ENCODE measurements around the gene TEAD1. TPM values are rescaled to one million over a fixed set of nuclear protein-coding genes. Genes with fewer than 3 reads are reported as not detected.
A peak's percentile ranks its signal among the peaks of the same experiment; 100 is the strongest.

Gene TEAD1
- total RNA-seq, 4 donors from 2014 or later = 38.8 to 110 (median 75.3) TPM

- no peaks in the 10 kb centered on the region for H3K27me3 ChIP-seq
- DNase-seq = peak in 1 of 2 donors; percentile 56
- peaks cover 3 to 10% of the 10 kb centered on the region in 2 donors for H3K4me1 ChIP-seq
Observed at GRCh38 chr11:12675951-12676711, 1.9 kb downstream of the TEAD1 start.

GRCh38 chr11:12677131-12677530 lies 2.9 kb downstream of the TEAD1 start:
- no peak for TF ChIP-seq POLR2A (IDR thresholded peaks at IDR 0.05)
- Histone ChIP-seq H3K27ac (peak overlapping the region; percentile 96 to 100), H3K4me1 (peaks cover 3 to 10% of the 10 kb centered on the region in 2 donors), H3K36me3 (no peaks in the 10 kb centered on the region), H3K9me3 (no peaks in the 10 kb centered on the region), H3K4me3 (peak overlapping the region in 1 of 2 donors; percentile 96), H3K27me3 (no peaks in the 10 kb centered on the region)
- intact Hi-C loops (cut with DNase I; ENCODE audit: low total_unique reads) = loop anchor here (5.0 to 10.0 kb wide), 2 partner anchors 135 to 208 kb away; no protein-coding TSS in a partner anchor
- no peak for DNase-seq

More at GRCh38 chr11:12675951-12676711, 1.9 kb downstream of the TEAD1 start:
- Histone ChIP-seq H3K4me3 (peak overlapping the region; percentile 58 to 96), H3K36me3 (no peaks in the 10 kb centered on the region), H3K9me3 (no peaks in the 10 kb centered on the region), H3K27ac (peak overlapping the region; percentile 96 to 100)
- TF ChIP-seq CTCF (IDR thresholded peaks at IDR 0.05) = no peak
- no peak for TF ChIP-seq POLR2A (IDR thresholded peaks at IDR 0.05)
- intact Hi-C loops (cut with DNase I; ENCODE audit: low total_unique reads) = loop anchor here (5.0 to 10.0 kb wide), 2 partner anchors 136 to 209 kb away; no protein-coding TSS in a partner anchor

GRCh38 chr11:12678092-12678491 lies 3.9 kb downstream of the TEAD1 start:
- Histone ChIP-seq H3K9me3 (no peaks in the 10 kb centered on the region), H3K36me3 (no peaks in the 10 kb centered on the region), H3K4me3 (peak overlapping the region in 1 of 2 donors; percentile 96), H3K27ac (peak overlapping the region; percentile 96 to 100), H3K27me3 (no peaks in the 10 kb centered on the region), H3K4me1 (peaks cover 3 to 10% of the 10 kb centered on the region in 2 donors)
- no peak for DNase-seq
- intact Hi-C loops (cut with DNase I; ENCODE audit: low total_unique reads) = loop anchor here (5.0 to 10.0 kb wide), 2 partner anchors 134 to 207 kb away; no protein-coding TSS in a partner anchor
- no peak for TF ChIP-seq POLR2A (IDR thresholded peaks at IDR 0.05)
- no peak for TF ChIP-seq CTCF (IDR thresholded peaks at IDR 0.05)

- H3K4me1 ChIP-seq = peaks cover 3 to 10% of the 10 kb centered on the region in 2 donors
- intact Hi-C loops (cut with DNase I; ENCODE audit: low total_unique reads) = loop anchor here (5.0 to 10.0 kb wide), 2 partner anchors 133 to 206 kb away; no protein-coding TSS in a partner anchor
- DNase-seq = no peak
- no peaks in the 10 kb centered on the region for H3K9me3 ChIP-seq
- no peaks in the 10 kb centered on the region for H3K27me3 ChIP-seq
- TF ChIP-seq CTCF (IDR thresholded peaks at IDR 0.05) (no peak), POLR2A (IDR thresholded peaks at IDR 0.05) (no peak)
- no peak overlapping the region for H3K4me3 ChIP-seq
- peak overlapping the region; percentile 23 to 73 for H3K27ac ChIP-seq
- H3K36me3 ChIP-seq = no peaks in the 10 kb centered on the region
Observed at GRCh38 chr11:12678991-12679390, 4.8 kb downstream of the TEAD1 start.

GRCh38 chr11:12679471-12679870 lies 5.2 kb downstream of the TEAD1 start:
- no peaks in the 10 kb centered on the region for H3K9me3 ChIP-seq
- DNase-seq = no peak
- H3K27me3 ChIP-seq = no peaks in the 10 kb centered on the region
- TF ChIP-seq CTCF (IDR thresholded peaks at IDR 0.05) (no peak), POLR2A (IDR thresholded peaks at IDR 0.05) (no peak)
- peaks cover 3 to 10% of the 10 kb centered on the region in 2 donors for H3K4me1 ChIP-seq
- H3K27ac ChIP-seq = peak overlapping the region; percentile 53 to 73
- H3K36me3 ChIP-seq = no peaks in the 10 kb centered on the region
- H3K4me3 ChIP-seq = no peak overlapping the region
- intact Hi-C loops (cut with DNase I; ENCODE audit: low total_unique reads) = loop anchor here (5.0 to 10.0 kb wide), 2 partner anchors 133 to 205 kb away; no protein-coding TSS in a partner anchor
